ENCODE measurements around the gene CALD1.

GRCh38 chr7:134927076-134927475, 147.6 kb downstream of the CALD1 start:
- TF ChIP-seq, protein P1, sequence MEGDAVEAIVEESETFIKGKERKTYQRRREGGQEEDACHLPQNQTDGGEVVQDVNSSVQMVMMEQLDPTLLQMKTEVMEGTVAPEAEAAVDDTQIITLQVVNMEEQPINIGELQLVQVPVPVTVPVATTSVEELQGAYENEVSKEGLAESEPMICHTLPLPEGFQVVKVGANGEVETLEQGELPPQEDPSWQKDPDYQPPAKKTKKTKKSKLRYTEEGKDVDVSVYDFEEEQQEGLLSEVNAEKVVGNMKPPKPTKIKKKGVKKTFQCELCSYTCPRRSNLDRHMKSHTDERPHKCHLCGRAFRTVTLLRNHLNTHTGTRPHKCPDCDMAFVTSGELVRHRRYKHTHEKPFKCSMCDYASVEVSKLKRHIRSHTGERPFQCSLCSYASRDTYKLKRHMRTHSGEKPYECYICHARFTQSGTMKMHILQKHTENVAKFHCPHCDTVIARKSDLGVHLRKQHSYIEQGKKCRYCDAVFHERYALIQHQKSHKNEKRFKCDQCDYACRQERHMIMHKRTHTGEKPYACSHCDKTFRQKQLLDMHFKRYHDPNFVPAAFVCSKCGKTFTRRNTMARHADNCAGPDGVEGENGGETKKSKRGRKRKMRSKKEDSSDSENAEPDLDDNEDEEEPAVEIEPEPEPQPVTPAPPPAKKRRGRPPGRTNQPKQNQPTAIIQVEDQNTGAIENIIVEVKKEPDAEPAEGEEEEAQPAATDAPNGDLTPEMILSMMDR (IDR thresholded peaks at IDR 0.05) = no peak
- TF ChIP-seq POLR2A (IDR thresholded peaks at IDR 0.05) (no peak), EP300 (IDR thresholded peaks at IDR 0.05) (no peak), POLR2AphosphoS5 (IDR thresholded peaks at IDR 0.05) (no peak)

Measured in stomach (tissue), 4 donors.